Activated naive CD4-positive, alpha-beta T cell treated with anti-CD3 and anti-CD28 coated beads, Interleukin-2, amount 50 U/mL, for 16 hours (primary cell): ENCODE measurements around the gene SMYD3.
"Not testable (repeated sequence)": the region's sequence is repeated elsewhere in the genome, so short reads cannot be mapped to it uniquely, and the experiment has no call there.

Experiments
- DNase-seq: peaks from one replicate; pipeline ENCODE4 v3.0.0-alpha.2; 2020

Gene SMYD3

GRCh38 chr1:245776139-245776538, 730.9 kb downstream of the SMYD3 start:
- no peak for DNase-seq

- DNase-seq = not testable (repeated sequence)
These were observed 732.1 kb downstream of the SMYD3 start for GRCh38 chr1:245774931-245775330.

GRCh38 chr1:245774196-245774595, 732.9 kb downstream of the SMYD3 start:
- DNase-seq = no peak

GRCh38 chr1:245773344-245773743, 733.7 kb downstream of the SMYD3 start:
- DNase-seq = no peak

- DNase-seq = no peak
These were observed 734.3 kb downstream of the SMYD3 start for GRCh38 chr1:245772739-245773138.

GRCh38 chr1:245772325-245772724, 734.8 kb downstream of the SMYD3 start:
- no peak for DNase-seq

- DNase-seq = no peak
These were observed 735.4 kb downstream of the SMYD3 start for GRCh38 chr1:245771511-245772281.

GRCh38 chr1:245770156-245770555, 736.9 kb downstream of the SMYD3 start:
- no peak for DNase-seq

GRCh38 chr1:245768596-245768995, 738.5 kb downstream of the SMYD3 start:
- DNase-seq = no peak

- no peak for DNase-seq
These were observed 741.7 kb downstream of the SMYD3 start for GRCh38 chr1:245765230-245766000.

GRCh38 chr1:245763873-245764331, 743.2 kb downstream of the SMYD3 start:
- no peak for DNase-seq

- no peak for DNase-seq
These were observed 744.6 kb downstream of the SMYD3 start for GRCh38 chr1:245762396-245762910.

- DNase-seq = no peak
These were observed 746.8 kb downstream of the SMYD3 start for GRCh38 chr1:245760301-245760700.

GRCh38 chr1:245754463-245754961, 752.6 kb downstream of the SMYD3 start:
- DNase-seq = no peak

- no peak for DNase-seq
These were observed 753.3 kb downstream of the SMYD3 start for GRCh38 chr1:245753807-245754206.

- DNase-seq = no peak
These were observed 754.5 kb downstream of the SMYD3 start for GRCh38 chr1:245752561-245752960.

GRCh38 chr1:245751726-245752470, 755.2 kb downstream of the SMYD3 start:
- no peak for DNase-seq

- no peak for DNase-seq
These were observed 756.0 kb downstream of the SMYD3 start for GRCh38 chr1:245751116-245751515.

- no peak for DNase-seq
These were observed 756.8 kb downstream of the SMYD3 start for GRCh38 chr1:245750261-245750660.

- DNase-seq = no peak
These were observed 758.0 kb downstream of the SMYD3 start for GRCh38 chr1:245749053-245749452.

GRCh38 chr1:245748646-245749045, 758.4 kb downstream of the SMYD3 start:
- DNase-seq = no peak

GRCh38 chr1:245748240-245748639, 758.8 kb downstream of the SMYD3 start:
- no peak for DNase-seq

- DNase-seq = no peak
These were observed 764.2 kb downstream of the SMYD3 start for GRCh38 chr1:245742896-245743295.
